ENCODE results near the gene SLC17A4. TPM values are rescaled to one million over a fixed set of nuclear protein-coding genes. Genes with fewer than 3 reads are reported as not detected.

Gene SLC17A4
- total and polyA plus RNA-seq, 2 donors (not counting 3 experiments of a cell fraction or from before 2014, with no cell fraction given) = not detected

DNA sequence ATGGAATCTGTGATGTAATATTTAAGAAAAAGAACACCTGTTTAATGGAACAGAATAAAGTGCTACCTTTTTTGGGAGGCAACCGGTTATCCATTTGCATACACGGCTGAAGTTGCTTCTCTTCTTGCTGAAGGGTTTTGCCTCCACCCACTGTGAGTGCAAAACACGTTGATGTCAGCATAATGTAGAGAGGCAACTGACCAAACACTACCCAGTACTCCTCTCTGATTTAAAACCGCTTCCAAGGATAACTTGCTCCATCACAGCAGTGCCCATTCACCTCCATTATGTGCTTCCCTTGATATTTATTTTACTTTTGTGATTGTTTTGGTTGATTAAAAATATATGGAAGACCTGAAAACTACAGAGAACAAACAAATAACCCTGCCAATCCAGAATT lies 75.9 kb downstream of the SLC17A4 start:
- Histone ChIP-seq H3K27me3 (ENCODE audit: control insufficient read depth in 2 of 2, insufficient read depth in 2 of 2, low read length in 2 of 2) (peaks cover 0 to 2% of the 10 kb centered on the region in 2 experiments), H3K4me1 (ENCODE audit: control insufficient read depth, extremely low read depth, insufficient read depth, low read length) (no peaks in the 10 kb centered on the region), H3K36me3 (ENCODE audit: control insufficient read depth in 2 of 2, extremely low read depth in 1 of 2, insufficient read depth in 2 of 2, low read length in 2 of 2) (no peaks in the 10 kb centered on the region), H3K9me1 (replicated peaks; ENCODE audit: control insufficient read depth, extremely low read depth, insufficient read depth, low read length) (no peaks in the 10 kb centered on the region), H2AFZ (ENCODE audit: low read depth, low read length) (no peak overlapping the region), H3K9me3 (replicated peaks; ENCODE audit: control insufficient read depth, insufficient read depth, low read length) (no peaks in the 10 kb centered on the region), H3K4me3 (replicated peaks in 1 of 3; ENCODE audit: insufficient read depth in 1 of 3, low read depth in 1 of 3, low read length in 3 of 3) (no peak overlapping the region), H4K20me1 (replicated peaks; ENCODE audit: control insufficient read depth, extremely low read depth, insufficient read depth, low read length) (no peaks in the 10 kb centered on the region), H3K9ac (replicated peaks; ENCODE audit: extremely low read depth, insufficient read depth, low read length) (no peak overlapping the region), H3K27ac (ENCODE audit: insufficient read depth, low read depth, low read length) (no peak overlapping the region), H3K4me2 (ENCODE audit: insufficient read depth, low read length) (no peak overlapping the region), H3K79me2 (ENCODE audit: control insufficient read depth, insufficient read depth, low read length) (no peaks in the 10 kb centered on the region)
- dilution Hi-C loops (cut with MboI; ENCODE audit: extremely low pct_ligation_motif_present, low sequenced_read_pairs) (no loop called here), intact Hi-C loops (cut with micrococcal nuclease) (no loop called here)
- no peak for DNase-seq (ENCODE audit: low read depth, low spot score)
- ChIA-PET POLR2A (no interaction called here), CTCF (no interaction called here)
- BruUV-seq (replicated peaks) = no TSS peak
- FAIRE-seq = no peak
- TF ChIP-seq MYC (IDR thresholded peaks at IDR 0.05; ENCODE audit: low read depth, low read length) = no peak
- TF ChIP-seq JUN (IDR thresholded peaks at IDR 0.05; ENCODE audit: borderline replicate concordance, insufficient read depth, insufficient read length, low read depth) = no peak
- no peak for TF ChIP-seq POLR2AphosphoS5 (IDR thresholded peaks at IDR 0.05; ENCODE audit: insufficient read depth, low read depth, low read length)
- TF ChIP-seq, protein P1, sequence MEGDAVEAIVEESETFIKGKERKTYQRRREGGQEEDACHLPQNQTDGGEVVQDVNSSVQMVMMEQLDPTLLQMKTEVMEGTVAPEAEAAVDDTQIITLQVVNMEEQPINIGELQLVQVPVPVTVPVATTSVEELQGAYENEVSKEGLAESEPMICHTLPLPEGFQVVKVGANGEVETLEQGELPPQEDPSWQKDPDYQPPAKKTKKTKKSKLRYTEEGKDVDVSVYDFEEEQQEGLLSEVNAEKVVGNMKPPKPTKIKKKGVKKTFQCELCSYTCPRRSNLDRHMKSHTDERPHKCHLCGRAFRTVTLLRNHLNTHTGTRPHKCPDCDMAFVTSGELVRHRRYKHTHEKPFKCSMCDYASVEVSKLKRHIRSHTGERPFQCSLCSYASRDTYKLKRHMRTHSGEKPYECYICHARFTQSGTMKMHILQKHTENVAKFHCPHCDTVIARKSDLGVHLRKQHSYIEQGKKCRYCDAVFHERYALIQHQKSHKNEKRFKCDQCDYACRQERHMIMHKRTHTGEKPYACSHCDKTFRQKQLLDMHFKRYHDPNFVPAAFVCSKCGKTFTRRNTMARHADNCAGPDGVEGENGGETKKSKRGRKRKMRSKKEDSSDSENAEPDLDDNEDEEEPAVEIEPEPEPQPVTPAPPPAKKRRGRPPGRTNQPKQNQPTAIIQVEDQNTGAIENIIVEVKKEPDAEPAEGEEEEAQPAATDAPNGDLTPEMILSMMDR (IDR thresholded peaks at IDR 0.05; ENCODE audit: extremely low read depth in 1 of 2, insufficient read depth in 1 of 2, low read depth in 1 of 2, low read length in 2 of 2) = no peak
- TF ChIP-seq GATA2 (IDR thresholded peaks at IDR 0.05; ENCODE audit: insufficient read depth, insufficient read length, low read depth, low read length) = no peak
- no peak for TF ChIP-seq EZH2 (IDR thresholded peaks at IDR 0.05; ENCODE audit: borderline replicate concordance, low read depth, low read length, severe bottlenecking)
- no peak for TF ChIP-seq POLR2A (IDR thresholded peaks at IDR 0.05; ENCODE audit: low read depth, low read length)
- no peak for TF ChIP-seq FOS (IDR thresholded peaks at IDR 0.05; ENCODE audit: borderline replicate concordance, insufficient read depth, low read length)
- TF ChIP-seq, protein P2, sequence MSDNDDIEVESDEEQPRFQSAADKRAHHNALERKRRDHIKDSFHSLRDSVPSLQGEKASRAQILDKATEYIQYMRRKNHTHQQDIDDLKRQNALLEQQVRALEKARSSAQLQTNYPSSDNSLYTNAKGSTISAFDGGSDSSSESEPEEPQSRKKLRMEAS (IDR thresholded peaks at IDR 0.05; ENCODE audit: insufficient read depth, insufficient read length) = no peak

Other genes starting within 250 kb of the SLC17A4 start
- not detected in 2 replicates for gene SCGN, start 102.5 kb upstream of the SLC17A4 start, total RNA-seq
- gene SCGN, start 102.5 kb upstream of the SLC17A4 start, polyA plus RNA-seq = not detected in 2 replicates
- not detected in 2 replicates for gene SLC17A1, start 77.3 kb downstream of the SLC17A4 start, total RNA-seq
- not detected in 2 replicates for gene SLC17A1, start 77.3 kb downstream of the SLC17A4 start, polyA plus RNA-seq
- not detected in 2 replicates for gene SLC17A3, start 119.5 kb downstream of the SLC17A4 start, total RNA-seq
- not detected in 2 replicates for gene SLC17A3, start 119.5 kb downstream of the SLC17A4 start, polyA plus RNA-seq
- gene SLC17A2, start 175.9 kb downstream of the SLC17A4 start, total RNA-seq = not detected in 2 replicates
- not detected in 2 replicates for gene SLC17A2, start 175.9 kb downstream of the SLC17A4 start, polyA plus RNA-seq
- 13.2 and 13.7 TPM in 2 replicates for gene TRIM38, start 208.1 kb downstream of the SLC17A4 start, total RNA-seq
- gene TRIM38, start 208.1 kb downstream of the SLC17A4 start, polyA plus RNA-seq = 4.6 and 5.1 TPM in 2 replicates